ENCODE measurements around the gene PRM3.
"Not testable (repeated sequence)": the region's sequence is repeated elsewhere in the genome, so short reads cannot be mapped to it uniquely, and the experiment has no call there.

Gene PRM3

GRCh38 chr16:11303405-11304138 lies 30.1 kb upstream of the PRM3 start:
- no peak for DNase-seq

- no peak for DNase-seq
Measured at GRCh38 chr16:11302977-11303376, 29.5 kb upstream of the PRM3 start.

GRCh38 chr16:11301645-11302501 lies 28.4 kb upstream of the PRM3 start:
- DNase-seq, result no peak

GRCh38 chr16:11300560-11300892 lies 27.1 kb upstream of the PRM3 start:
- no peak for DNase-seq

GRCh38 chr16:11299865-11300559 lies 26.6 kb upstream of the PRM3 start:
- no peak for DNase-seq

GRCh38 chr16:11298950-11299547 lies 25.6 kb upstream of the PRM3 start:
- DNase-seq, result not testable (repeated sequence)

- DNase-seq, result no peak
Measured at GRCh38 chr16:11298143-11298900, 24.9 kb upstream of the PRM3 start.

- DNase-seq, result peak; percentile 40 to 45
Measured at GRCh38 chr16:11297492-11298142, 24.2 kb upstream of the PRM3 start.

GRCh38 chr16:11296706-11297491 lies 23.5 kb upstream of the PRM3 start:
- no peak for DNase-seq

GRCh38 chr16:11296351-11296705 lies 22.9 kb upstream of the PRM3 start:
- no peak for DNase-seq

GRCh38 chr16:11295672-11296071 lies 22.2 kb upstream of the PRM3 start:
- DNase-seq, result no peak

- no peak for DNase-seq
Measured at GRCh38 chr16:11292076-11292748, 18.8 kb upstream of the PRM3 start.

- no peak for DNase-seq
Measured at GRCh38 chr16:11291091-11291703, 17.8 kb upstream of the PRM3 start.

GRCh38 chr16:11290102-11290893 lies 16.9 kb upstream of the PRM3 start:
- DNase-seq, result no peak

- DNase-seq, result peak; percentile 50 to 75
Measured at GRCh38 chr16:11289696-11290095, 16.3 kb upstream of the PRM3 start.

- DNase-seq, result no peak
Measured at GRCh38 chr16:11289202-11289601, 15.8 kb upstream of the PRM3 start.

- no peak for DNase-seq
Measured at GRCh38 chr16:11285842-11286241, 12.4 kb upstream of the PRM3 start.

GRCh38 chr16:11283820-11284248 lies 10.4 kb upstream of the PRM3 start:
- peak; percentile 42 to 61 for DNase-seq

All from inflammatory macrophage (primary cell).